NCI-H510A (cell line): ENCODE measurements around the gene AQP7.
"Not testable (repeated sequence)": the region's sequence is repeated elsewhere in the genome, so short reads cannot be mapped to it uniquely, and the experiment has no call there.

Experiments
- DNase-seq: peaks from one replicate; lab custom pipeline; 2025; lab: John Stamatoyannopoulos, UW

The AQP7 gene

DNA sequence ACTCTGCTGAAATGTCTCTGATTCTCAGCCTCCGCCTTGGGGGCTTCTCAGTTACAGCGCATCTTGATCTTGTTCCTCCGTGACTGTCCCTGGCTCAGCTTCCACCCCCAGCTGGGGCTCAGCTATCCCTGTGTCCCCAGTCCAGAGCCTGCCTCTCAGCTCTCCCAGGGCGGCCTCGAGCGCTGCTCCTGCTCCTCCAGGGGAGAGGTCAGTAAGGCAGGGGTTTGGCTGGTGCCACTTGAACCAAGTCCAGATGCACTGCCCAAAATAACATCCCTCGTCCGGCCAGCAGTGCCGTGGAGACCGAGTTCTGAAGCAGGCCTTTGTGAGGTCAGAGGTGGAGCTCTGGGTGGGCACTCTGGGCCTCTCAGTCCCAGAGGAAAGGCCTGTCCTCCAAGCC, at the start of gene AQP7:
TSS of gene AQP7 (minus strand) at position 198 of the 400 bp plus-strand sequence. CDS start 1,306 bp downstream, outside the sequence.
- DNase-seq = not testable (repeated sequence)

DNA sequence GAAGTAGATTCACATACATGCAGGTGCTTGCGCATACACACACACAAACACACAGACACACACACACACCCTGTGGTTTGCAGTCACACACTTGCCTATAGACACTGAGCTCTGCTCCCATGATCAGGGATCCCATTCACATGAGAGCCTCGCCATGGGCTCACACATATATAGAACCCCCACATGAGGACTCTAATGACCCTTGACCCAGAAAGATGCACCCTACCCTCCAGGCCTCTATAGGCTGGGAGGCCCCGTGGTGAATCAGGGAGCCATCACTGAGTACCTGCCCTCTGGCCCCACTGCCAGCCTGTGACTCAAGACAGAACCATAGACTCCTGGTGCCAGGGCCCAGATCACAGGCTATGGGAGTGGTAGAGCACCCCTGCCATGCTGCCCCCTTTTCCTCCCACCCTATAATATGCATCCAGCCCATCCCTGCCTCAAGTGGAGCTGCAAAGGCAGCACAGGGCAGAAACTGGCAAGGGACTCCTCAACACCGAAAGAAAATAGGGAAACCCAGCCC, 48.3 kb upstream of the AQP7 start:
- DNase-seq = no peak

DNA sequence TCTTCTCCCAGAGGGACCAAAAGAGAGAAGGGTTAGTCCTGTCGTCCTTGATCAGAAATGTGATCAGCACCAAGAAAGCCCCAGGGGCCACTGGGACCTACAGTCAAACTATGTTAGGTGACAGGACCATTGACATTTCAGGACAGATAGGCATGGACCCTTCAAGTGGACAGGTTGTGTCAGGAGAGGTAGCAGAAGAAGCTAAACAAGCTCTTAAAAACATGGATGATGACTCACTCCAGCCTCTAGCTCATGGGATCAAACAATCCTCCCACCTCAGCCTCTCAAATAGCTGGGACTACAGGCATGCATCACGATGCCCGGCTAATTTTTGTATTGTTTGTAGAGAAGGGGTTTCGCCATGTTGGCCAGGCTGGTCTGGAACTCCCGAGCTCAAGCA, 47.3 kb upstream of the AQP7 start:
- DNase-seq = no peak

DNA sequence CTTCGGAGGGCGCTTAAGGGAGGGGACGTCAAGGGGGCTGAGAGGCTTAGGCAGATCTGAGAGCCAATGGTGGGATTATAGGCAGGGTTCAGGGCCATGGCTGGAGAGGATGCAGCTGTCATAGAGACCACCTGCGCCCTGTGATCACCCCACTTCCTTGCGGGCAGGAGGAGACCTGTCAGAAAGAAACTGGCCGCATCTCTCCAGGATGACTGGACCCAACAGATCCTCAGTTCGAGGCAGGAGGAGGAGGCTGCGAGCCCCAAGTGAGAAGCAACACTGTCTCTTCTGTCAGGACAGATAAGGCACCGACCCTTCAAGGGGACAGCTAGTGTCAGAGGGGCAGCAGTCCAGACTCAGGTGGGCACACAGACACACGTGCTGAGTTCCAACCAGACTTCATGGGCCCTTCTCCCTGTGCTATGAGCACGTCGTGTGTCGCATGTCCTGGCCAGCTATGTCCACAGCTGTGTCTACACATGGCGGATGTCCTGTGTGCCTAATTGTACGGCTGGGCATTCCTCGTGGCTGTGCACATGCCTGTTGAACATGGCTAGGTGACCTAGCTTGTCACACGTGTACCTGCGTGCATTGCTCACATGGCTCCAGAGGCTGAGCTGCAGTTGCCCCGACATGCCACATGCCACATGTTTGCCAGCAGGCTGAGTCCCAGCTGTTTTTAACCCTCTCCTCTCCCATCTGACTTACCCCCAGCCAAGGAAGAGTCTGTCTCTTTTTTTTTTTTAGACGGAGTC, 45.6 kb upstream of the AQP7 start:
- DNase-seq = no peak

DNA sequence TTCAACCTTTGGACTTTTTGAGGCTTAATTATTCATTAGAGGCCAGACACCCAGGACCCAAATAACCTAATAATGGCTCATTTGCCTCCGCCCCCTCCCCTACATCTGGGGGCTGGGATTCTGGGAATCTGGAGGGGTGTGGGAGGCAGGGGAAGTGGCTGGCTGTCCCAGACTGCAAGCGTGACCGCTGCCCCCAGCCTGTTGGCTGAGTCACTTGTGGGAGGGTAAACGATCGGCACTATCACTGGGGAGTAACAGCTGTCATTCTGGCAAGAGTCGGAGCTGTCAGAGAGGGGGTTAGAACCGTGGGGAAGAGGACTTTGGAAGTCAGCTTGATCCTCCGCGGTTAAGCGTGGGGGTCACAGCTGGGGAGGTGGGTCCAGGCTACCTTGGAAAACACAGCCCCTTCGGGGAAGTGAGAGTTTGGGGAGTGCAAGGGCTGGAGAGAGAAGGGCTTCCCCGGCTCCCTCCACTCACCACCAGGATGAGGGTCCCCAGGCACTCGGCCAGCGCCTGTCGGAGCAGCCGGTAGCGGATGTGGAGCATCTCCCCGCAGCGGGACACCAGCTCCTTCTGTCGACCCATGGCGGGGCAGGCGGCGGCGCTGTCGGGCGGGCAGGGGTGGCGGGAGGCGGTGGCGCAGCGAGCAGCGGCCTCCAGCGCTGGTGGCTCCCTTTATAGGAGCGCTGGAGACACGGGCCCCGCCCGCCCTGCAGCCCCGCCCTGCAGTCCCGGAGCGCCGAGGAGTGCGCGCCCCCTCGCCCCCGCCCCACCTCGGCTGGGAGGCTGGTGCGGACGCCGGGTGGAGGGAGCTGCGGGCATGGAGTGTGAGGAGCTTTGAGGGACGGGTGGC, 44.8 kb upstream of the AQP7 start, which contains the start of gene AQP3:
TSS of gene AQP3 (minus strand) at position 648 of the 853 bp plus-strand sequence. CDS start at position 585, 63 bp downstream.
- DNase-seq = peak; percentile 31

DNA sequence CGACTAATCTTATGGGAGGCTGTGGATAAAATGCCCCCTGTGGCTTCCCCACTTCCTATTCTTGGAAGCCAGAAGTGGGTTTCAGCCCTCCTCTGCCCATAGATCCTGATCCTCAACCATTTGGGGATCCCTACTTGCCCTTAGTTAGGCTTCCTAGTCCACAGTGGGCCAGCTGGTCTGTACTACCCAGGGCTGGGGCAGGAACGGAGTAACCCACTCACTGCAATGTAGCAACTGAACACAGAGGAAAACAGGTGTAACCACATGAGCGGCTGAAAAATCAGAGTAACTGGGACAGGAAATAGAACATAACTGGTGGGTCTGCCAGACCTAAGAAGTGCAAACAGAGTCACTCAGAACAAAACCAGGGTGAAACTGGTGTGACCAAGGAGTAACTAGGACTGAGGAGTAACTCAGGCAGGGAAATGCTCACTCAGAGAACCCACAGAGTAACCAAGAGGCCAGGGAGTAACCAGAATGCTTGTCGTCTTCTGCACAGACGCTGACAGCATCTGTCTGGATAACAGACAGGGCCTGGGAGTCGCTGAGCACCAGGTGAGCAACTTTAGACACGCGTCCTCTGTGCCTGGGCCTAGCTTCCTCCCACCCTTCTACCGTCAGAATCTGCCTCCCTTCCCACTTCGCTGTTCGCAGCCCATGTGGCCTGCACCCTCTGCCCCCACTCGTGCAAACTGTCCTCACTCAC, 44.0 kb upstream of the AQP7 start:
- no peak for DNase-seq

DNA sequence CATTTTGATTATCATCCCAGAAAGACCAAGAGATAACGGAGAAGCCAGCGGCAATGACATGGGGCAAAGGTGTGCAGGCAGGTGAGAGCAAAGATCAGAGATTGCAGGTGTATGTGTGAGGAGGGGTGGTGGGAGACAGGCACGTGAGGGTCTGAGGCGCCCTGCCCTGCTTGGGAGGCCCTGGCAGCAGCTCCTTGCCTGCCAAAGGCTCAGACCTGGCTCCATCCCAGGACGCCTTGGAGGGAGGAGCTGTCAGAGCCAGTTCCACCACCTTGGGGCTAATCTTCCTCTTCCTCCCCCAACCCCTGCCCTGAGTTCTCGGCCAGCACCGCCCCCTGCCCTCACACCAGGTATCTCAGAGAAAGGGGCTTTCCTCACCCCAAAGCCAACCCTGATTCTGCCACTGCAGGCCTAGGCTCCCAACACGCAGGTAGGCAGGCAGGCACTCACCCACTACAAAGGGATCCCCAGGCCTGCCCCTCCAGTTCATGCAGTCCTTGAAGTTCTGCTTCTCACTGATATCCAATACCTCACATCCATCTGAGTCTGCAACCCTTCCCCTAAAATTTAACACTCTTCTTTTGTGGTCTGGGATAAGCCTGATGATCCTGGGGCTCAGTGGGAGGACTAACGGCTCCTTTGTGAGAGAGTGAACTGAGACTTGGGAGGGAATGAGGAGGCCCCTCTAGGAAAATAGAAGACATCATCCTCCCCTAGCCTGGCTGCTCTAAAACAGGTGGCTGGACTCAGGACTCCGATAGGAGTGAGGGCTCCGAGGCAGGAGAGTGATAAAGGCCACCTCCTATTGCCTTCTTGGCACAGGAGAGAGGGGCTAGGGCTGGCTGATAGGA, 43.2 kb upstream of the AQP7 start:
- no peak for DNase-seq

DNA sequence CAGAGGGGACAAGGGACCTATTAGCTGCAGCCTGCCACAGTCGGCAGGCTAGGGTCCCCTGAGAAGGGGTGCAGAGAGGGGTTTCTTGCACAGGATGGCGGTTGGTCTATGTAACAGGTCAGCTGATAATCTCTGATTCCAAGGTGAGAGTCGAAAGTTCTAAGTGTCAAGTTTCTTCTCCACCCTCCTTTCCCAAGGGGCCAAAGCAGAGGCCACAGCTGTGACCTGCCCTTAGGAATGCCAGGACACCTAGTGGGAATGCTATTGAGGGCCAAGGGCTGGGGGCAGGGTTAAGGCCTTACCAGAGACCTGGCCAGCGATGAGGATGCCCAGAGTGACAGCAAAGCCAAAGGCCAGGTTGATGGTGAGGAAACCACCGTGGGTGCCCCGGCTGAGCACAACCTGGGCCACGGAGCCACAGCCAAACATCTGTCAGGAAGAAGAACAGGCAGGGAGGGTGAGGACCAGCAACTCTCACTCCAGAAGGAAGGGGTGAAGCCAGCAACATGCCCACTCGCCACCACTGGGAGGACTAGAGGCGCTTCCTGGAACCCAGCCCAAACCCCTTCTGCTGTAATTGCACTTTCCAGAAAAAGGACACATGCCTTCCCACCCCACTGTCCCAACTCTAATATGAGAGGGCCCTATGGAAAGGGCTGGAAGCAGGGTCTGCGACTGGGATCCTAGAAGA, 41.2 kb upstream of the AQP7 start:
- no peak for DNase-seq

DNA sequence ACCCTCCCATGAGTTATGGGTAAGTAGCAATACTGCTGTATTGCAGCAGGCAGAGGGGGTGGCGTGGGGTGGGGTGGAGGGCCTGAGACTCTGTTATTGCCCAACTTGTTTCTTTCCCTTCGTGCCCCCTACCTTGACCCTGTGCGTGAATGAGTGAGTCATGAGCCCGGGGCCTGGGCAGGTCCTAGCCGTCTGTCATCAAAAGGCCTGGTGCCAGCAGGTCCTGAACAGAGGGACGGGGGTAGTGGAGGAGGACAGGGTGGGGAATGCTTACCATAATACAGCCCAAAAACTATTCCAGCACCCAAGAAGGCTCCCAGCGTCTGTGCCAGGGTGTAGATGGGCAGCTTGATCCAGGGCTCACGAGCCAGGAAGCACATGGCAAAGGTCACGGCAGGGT, 40.7 kb upstream of the AQP7 start:
- no peak for DNase-seq

DNA sequence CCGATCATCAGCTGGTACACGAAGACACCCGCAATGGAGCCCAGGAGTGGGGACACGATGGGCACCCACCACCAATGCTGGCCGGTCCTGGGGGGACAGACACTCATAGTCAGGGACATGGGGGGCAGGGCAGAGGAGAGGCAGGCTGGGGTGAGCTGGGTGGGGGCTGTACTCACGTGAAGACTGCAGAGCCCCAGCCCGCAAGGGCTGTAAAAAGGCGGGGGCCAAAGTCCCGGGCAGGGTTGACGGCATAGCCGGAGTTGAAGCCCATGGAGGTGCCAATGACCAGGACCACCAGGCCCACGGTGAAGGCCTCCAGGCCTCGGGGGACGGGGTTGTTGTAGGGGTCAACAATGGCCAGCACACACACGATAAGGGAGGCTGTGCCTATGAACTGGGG, 39.8 kb upstream of the AQP7 start:
- DNase-seq = no peak

DNA sequence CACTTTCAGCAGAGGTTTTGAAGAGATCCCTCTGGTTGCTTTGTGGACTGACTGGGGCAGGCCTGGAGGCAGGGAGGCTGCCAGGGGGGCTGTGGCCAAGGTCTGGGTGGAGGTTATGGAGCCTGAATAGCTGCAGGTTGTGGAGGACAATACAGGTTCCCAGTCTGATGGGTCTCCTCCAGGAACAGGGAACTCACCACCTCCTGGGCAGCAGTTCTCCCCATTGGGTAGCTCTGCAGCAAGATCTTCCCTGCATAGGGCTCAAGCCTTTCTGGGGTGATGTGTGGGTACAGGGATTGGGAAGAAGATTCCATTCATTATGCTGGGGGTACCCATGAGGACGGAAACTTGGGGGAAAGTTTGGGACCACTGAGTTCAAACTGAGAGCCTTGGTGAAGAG, 38.2 kb upstream of the AQP7 start:
- no peak for DNase-seq

DNA sequence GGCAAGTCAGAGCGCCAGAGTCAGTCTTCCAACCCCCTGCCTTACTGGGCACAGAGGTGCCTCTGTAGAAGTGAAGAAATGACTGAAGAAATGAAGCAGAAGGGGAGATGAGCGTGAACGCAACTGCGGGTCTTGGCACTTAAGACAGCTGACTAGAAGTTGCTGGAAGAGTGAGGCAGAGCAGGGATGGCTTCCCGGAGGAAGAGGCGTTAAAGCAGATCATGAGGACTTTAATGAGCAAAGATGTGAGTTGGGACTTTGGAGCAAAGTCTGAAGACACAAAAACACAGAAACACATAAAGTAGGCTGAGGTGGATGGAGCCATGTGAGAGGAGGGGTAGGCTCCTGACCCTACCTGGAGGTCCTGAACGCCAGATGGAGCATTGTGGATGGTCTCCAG, 37.8 kb upstream of the AQP7 start:
- DNase-seq = no peak

DNA sequence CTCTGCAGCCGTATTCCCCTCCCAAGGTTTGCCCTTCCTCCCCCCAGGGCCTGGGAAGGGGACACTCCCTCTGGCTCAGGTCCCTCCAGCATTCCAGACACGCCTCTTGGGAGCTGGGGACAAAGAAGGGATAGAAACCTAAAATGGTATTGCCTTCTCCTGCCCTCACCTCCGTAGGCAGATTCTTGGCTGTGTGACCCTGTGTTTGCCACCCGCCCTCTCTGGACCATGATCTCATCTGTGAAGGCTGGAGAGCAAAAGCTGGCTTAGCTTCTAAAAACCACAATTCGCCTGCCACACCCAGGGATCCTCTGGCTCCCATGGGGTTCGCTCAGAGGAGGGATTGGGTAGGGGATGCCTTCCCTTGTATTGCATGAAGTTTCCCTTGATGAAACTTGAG, 37.4 kb upstream of the AQP7 start:
- no peak for DNase-seq

DNA sequence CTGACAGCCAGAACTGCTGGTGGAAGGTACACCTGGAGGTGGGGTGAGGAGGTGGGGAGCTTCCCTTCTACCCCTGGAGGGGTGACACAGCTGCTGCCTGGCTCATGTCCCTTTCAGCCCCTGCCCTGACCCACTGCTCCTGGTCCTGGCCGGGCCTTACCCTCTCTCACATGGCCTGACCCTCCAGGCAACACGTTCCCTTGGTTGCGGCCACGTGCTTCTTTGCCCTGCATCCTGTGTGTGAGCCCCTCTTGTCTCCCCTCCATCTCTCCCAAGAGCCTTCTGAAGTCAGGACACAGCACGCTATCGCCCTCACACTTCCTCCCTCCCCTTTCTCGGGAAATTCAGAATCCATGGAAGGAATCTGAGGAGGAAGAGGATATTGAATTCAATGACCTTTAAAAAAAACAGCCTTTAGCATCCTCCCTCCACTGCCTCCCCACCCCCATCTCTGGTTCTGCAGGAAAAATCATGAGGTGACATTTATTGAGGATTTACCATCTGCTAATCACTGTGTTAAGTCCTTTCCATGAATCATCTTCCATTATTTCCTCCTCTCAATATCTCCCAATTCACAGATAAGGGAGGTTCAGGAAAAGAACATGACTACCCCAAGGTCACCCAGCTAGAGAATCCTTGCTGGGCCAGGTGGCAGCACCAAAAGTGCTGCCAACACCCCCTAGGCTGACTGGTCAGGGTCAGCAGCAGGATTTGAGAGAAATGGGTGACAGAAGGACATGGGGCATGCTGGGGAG, 36.7 kb upstream of the AQP7 start:
- DNase-seq = no peak

DNA sequence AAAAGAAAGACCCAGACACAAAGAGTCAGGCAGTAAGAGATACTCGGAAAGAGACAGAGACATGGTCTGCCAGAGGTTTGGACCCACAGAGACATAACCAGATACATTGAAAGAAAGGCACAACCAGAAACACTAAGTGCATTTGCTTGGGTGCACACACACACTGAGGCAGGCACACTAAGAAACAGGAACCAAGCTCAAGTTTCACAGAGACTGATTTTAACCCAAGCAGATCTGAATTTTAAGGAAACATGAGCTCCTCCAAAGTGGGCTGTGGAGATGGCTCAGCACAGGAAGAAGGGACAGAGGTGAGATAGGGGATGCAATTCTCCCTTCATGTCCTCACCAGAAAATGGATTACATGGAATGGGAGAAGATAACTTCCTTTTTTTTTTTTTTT, 35.5 kb upstream of the AQP7 start:
- no peak for DNase-seq

DNA sequence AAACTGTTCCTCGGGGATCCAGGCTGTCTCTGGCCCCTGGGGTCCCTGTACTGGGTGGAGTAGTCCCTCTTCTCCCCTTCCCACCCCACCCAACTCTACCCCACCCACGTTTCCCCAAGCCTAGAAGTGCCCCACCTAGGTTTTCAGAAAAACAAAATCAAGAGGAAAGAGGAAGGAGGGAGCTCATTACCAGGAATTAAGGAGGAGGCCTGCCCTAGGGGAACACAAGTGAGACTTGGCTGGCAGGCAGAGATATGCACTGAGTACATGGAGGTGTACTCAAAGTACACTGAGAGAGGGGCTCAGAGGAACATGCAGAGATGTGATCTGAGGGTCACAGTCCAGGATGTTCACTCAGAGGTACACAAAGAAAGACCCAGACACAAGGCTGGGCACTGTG, 34.8 kb upstream of the AQP7 start:
- DNase-seq = no peak

DNA sequence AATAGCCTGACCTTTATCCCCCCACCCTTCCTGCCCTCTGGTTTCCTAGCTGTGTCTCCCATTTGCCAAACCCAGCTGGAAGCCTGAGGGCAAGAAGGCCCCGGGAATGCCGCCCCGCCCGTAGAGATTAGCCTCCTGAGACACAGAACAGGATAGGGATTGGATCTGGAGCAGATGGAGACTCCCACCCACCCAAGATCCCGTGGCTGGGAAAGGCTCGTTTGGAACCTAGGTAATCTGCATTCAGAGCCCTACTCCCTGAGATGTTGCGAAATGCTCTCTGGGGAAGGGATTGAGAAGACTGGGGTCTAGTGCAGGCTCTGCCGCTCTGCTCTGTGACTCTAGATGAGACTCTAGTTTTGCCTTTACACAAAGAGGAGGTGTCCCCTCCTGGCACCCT, 34.1 kb upstream of the AQP7 start:
- DNase-seq = no peak

DNA sequence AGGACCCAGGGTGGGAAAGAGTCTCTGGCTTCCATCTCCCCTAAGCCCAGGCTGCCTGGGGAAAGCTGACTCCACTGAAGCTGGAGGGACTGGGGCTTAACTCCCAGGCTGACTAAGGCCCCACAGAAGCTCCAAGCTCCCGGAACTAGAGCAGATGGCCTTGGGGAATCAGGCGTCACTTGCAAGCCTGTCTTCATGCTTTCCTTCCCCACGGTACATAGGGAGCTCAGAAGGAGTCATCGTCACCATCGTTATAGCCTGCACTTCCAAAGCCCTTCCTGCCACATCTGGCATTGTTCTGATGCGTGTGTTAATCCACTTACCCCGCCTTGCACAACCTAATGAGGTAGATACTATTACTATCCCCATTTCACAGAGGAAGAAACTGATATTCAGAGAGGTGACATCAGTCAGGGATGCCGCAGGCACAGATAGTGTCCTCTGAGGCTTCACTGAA, 33.5 kb upstream of the AQP7 start:
- no peak for DNase-seq

DNA sequence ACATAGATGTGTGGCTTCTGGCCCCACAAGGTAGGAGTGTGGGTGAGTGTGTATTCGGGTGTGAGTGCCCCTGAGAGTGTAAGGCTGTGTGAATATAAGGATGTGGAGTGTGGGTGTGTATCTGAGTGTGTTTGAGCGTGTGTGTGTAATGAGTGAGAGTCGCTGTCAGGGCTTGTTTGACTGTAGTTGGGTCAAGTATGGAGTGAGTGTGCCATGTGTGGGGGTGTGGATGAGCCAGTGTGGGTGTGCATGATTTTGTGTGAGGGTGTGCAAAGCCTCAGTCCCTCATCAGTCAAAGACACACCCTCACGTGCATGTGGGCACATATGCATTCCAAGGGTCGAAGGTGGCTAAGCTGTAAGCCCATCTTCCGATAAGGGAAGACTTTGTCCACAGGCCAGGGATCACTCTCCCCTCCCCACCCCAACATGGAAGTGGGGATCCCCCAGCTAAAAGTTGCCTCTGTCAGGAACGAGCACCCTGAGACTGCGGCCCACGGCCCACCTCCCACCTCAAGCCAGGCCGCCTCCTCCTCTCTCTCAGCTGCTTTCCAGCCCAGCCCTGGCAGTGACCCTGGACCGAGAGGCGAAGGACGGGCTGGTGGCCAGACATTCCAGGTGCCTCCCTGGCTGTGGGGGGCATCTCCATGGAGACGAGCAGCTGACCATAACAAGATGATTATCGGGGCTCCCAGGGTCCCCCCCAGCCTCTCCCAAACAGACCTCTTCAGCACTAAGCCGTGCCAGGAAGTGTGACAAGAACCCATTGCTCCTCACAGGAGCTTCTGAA, 32.1 kb upstream of the AQP7 start:
- no peak for DNase-seq
